ENCODE data around the gene MYO1D. TPM values are rescaled to one million over a fixed set of nuclear protein-coding genes. Genes with fewer than 3 reads are reported as not detected.

Gene MYO1D
- total RNA-seq, 1 experiment from 2014 or later = 29.9 TPM

DNA sequence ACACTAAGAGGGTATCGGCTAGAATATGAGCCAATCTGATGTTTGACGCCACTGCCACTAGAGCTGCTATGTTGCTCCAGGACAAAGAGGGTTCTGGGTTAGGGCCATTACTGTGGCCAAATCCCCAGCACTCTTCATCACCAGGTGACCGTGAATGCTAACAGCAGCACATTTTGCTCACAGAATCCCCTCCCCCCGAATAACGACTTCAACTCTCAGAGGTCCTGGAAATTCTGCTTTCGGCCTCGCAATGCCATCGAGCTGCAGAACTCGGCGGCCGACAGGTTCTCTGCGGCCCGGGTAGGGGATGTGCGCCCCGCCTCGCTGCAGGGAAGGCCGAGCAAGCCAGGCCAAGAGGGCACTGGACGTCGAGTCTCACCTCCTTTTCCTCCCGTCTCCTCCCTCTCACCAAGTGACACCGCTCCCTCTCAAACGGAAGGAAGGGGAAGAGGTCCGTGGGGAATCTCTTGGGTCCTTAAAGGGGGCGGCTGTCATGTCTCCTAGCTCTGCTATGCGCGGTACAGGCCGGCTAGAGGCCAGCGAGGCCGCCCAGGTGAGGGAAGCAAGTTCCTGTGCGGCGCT is 358.2 kb downstream of the MYO1D start (continued):
- TF ChIP-seq, protein P1, sequence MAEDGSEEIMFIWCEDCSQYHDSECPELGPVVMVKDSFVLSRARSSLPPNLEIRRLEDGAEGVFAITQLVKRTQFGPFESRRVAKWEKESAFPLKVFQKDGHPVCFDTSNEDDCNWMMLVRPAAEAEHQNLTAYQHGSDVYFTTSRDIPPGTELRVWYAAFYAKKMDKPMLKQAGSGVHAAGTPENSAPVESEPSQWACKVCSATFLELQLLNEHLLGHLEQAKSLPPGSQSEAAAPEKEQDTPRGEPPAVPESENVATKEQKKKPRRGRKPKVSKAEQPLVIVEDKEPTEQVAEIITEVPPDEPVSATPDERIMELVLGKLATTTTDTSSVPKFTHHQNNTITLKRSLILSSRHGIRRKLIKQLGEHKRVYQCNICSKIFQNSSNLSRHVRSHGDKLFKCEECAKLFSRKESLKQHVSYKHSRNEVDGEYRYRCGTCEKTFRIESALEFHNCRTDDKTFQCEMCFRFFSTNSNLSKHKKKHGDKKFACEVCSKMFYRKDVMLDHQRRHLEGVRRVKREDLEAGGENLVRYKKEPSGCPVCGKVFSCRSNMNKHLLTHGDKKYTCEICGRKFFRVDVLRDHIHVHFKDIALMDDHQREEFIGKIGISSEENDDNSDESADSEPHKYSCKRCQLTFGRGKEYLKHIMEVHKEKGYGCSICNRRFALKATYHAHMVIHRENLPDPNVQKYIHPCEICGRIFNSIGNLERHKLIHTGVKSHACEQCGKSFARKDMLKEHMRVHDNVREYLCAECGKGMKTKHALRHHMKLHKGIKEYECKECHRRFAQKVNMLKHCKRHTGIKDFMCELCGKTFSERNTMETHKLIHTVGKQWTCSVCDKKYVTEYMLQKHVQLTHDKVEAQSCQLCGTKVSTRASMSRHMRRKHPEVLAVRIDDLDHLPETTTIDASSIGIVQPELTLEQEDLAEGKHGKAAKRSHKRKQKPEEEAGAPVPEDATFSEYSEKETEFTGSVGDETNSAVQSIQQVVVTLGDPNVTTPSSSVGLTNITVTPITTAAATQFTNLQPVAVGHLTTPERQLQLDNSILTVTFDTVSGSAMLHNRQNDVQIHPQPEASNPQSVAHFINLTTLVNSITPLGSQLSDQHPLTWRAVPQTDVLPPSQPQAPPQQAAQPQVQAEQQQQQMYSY (CRISPR knock-in tag; IDR thresholded peaks at IDR 0.05) = no peak
- TF ChIP-seq JUN (CRISPR knock-in tag; IDR thresholded peaks at IDR 0.05) (no peak), ZNF396 (CRISPR knock-in tag; IDR thresholded peaks at IDR 0.05; ENCODE audit: borderline replicate concordance) (no peak), JAZF1 (CRISPR knock-in tag; IDR thresholded peaks at IDR 0.05) (no peak), GTF2I (CRISPR knock-in tag; conservative IDR thresholded peaks at IDR 0.05) (no peak), TCF7 (CRISPR knock-in tag; IDR thresholded peaks at IDR 0.05; ENCODE audit: low read depth) (no peak), ZNF121 (CRISPR knock-in tag; IDR thresholded peaks at IDR 0.05) (no peak), GABPB1 (CRISPR knock-in tag; IDR thresholded peaks at IDR 0.05) (no peak), RELA (CRISPR knock-in tag; IDR thresholded peaks at IDR 0.05; ENCODE audit: borderline replicate concordance) (no peak), SMAD3 (CRISPR knock-in tag; IDR thresholded peaks at IDR 0.05; ENCODE audit: borderline replicate concordance) (0 out of 2 replicates have a peak, but pooled peaks have one; percentile 64), SOX15 (CRISPR knock-in tag; IDR thresholded peaks at IDR 0.05) (no peak), GRHL2 (CRISPR knock-in tag; IDR thresholded peaks at IDR 0.05; ENCODE audit: insufficient replicate concordance, severe bottlenecking) (no peak), CREM (CRISPR knock-in tag; IDR thresholded peaks at IDR 0.05) (no peak), FOXP1 (CRISPR knock-in tag; IDR thresholded peaks at IDR 0.05; ENCODE audit: borderline replicate concordance) (0 out of 2 replicates have a peak, but pooled peaks have one; percentile 9), SMAD4 (CRISPR knock-in tag; IDR thresholded peaks at IDR 0.05) (0 out of 2 replicates have a peak, but pooled peaks have one; percentile 7), HMGA2 (CRISPR knock-in tag; IDR thresholded peaks at IDR 0.05) (no peak), NR1H2 (CRISPR knock-in tag; IDR thresholded peaks at IDR 0.05) (no peak)
- TF ChIP-seq, protein P2, sequence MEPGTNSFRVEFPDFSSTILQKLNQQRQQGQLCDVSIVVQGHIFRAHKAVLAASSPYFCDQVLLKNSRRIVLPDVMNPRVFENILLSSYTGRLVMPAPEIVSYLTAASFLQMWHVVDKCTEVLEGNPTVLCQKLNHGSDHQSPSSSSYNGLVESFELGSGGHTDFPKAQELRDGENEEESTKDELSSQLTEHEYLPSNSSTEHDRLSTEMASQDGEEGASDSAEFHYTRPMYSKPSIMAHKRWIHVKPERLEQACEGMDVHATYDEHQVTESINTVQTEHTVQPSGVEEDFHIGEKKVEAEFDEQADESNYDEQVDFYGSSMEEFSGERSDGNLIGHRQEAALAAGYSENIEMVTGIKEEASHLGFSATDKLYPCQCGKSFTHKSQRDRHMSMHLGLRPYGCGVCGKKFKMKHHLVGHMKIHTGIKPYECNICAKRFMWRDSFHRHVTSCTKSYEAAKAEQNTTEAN (CRISPR knock-in tag; IDR thresholded peaks at IDR 0.05) = no peak
- TF ChIP-seq, protein P3, sequence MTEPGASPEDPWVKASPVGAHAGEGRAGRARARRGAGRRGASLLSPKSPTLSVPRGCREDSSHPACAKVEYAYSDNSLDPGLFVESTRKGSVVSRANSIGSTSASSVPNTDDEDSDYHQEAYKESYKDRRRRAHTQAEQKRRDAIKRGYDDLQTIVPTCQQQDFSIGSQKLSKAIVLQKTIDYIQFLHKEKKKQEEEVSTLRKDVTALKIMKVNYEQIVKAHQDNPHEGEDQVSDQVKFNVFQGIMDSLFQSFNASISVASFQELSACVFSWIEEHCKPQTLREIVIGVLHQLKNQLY (CRISPR knock-in tag; IDR thresholded peaks at IDR 0.05) = no peak
- TF ChIP-seq, protein P4, sequence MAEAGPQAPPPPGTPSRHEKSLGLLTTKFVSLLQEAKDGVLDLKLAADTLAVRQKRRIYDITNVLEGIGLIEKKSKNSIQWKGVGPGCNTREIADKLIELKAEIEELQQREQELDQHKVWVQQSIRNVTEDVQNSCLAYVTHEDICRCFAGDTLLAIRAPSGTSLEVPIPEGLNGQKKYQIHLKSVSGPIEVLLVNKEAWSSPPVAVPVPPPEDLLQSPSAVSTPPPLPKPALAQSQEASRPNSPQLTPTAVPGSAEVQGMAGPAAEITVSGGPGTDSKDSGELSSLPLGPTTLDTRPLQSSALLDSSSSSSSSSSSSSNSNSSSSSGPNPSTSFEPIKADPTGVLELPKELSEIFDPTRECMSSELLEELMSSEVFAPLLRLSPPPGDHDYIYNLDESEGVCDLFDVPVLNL (CRISPR knock-in tag; IDR thresholded peaks at IDR 0.05; ENCODE audit: borderline replicate concordance, low read depth) = no peak
- TF ChIP-seq, protein P5, sequence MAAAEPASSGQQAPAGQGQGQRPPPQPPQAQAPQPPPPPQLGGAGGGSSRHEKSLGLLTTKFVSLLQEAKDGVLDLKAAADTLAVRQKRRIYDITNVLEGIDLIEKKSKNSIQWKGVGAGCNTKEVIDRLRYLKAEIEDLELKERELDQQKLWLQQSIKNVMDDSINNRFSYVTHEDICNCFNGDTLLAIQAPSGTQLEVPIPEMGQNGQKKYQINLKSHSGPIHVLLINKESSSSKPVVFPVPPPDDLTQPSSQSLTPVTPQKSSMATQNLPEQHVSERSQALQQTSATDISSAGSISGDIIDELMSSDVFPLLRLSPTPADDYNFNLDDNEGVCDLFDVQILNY (CRISPR knock-in tag; IDR thresholded peaks at IDR 0.05) = no peak
- TF ChIP-seq, protein P6, sequence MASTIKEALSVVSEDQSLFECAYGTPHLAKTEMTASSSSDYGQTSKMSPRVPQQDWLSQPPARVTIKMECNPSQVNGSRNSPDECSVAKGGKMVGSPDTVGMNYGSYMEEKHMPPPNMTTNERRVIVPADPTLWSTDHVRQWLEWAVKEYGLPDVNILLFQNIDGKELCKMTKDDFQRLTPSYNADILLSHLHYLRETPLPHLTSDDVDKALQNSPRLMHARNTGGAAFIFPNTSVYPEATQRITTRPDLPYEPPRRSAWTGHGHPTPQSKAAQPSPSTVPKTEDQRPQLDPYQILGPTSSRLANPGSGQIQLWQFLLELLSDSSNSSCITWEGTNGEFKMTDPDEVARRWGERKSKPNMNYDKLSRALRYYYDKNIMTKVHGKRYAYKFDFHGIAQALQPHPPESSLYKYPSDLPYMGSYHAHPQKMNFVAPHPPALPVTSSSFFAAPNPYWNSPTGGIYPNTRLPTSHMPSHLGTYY (CRISPR knock-in tag; IDR thresholded peaks at IDR 0.05) = no peak
- TF ChIP-seq, protein P7, sequence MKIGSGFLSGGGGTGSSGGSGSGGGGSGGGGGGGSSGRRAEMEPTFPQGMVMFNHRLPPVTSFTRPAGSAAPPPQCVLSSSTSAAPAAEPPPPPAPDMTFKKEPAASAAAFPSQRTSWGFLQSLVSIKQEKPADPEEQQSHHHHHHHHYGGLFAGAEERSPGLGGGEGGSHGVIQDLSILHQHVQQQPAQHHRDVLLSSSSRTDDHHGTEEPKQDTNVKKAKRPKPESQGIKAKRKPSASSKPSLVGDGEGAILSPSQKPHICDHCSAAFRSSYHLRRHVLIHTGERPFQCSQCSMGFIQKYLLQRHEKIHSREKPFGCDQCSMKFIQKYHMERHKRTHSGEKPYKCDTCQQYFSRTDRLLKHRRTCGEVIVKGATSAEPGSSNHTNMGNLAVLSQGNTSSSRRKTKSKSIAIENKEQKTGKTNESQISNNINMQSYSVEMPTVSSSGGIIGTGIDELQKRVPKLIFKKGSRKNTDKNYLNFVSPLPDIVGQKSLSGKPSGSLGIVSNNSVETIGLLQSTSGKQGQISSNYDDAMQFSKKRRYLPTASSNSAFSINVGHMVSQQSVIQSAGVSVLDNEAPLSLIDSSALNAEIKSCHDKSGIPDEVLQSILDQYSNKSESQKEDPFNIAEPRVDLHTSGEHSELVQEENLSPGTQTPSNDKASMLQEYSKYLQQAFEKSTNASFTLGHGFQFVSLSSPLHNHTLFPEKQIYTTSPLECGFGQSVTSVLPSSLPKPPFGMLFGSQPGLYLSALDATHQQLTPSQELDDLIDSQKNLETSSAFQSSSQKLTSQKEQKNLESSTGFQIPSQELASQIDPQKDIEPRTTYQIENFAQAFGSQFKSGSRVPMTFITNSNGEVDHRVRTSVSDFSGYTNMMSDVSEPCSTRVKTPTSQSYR (CRISPR knock-in tag; IDR thresholded peaks at IDR 0.05) = no peak
- TF ChIP-seq, protein P8, sequence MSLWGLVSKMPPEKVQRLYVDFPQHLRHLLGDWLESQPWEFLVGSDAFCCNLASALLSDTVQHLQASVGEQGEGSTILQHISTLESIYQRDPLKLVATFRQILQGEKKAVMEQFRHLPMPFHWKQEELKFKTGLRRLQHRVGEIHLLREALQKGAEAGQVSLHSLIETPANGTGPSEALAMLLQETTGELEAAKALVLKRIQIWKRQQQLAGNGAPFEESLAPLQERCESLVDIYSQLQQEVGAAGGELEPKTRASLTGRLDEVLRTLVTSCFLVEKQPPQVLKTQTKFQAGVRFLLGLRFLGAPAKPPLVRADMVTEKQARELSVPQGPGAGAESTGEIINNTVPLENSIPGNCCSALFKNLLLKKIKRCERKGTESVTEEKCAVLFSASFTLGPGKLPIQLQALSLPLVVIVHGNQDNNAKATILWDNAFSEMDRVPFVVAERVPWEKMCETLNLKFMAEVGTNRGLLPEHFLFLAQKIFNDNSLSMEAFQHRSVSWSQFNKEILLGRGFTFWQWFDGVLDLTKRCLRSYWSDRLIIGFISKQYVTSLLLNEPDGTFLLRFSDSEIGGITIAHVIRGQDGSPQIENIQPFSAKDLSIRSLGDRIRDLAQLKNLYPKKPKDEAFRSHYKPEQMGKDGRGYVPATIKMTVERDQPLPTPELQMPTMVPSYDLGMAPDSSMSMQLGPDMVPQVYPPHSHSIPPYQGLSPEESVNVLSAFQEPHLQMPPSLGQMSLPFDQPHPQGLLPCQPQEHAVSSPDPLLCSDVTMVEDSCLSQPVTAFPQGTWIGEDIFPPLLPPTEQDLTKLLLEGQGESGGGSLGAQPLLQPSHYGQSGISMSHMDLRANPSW (CRISPR knock-in tag; conservative IDR thresholded peaks at IDR 0.05; ENCODE audit: low read depth) = no peak
